Activated CD8-positive, alpha-beta memory T cell treated with anti-CD3 and anti-CD28 coated beads, Interleukin-2, amount 50 U/mL, for 48 hours (primary cell): ENCODE data around the gene BSDC1.
A peak's percentile ranks its signal among the peaks of the same experiment; 100 is the strongest.
"Not testable (repeated sequence)": the region's sequence is repeated elsewhere in the genome, so short reads cannot be mapped to it uniquely, and the experiment has no call there.

Experiments used
- DNase-seq: peaks from one replicate; pipeline ENCODE4 v3.0.0-alpha.2; 2020

The BSDC1 gene

GRCh38 chr1:32394141-32394889 lies at the start of gene BSDC1:
TSS of gene BSDC1 (minus strand) at chr1:32394441. CDS start at chr1:32394414, 27 bp downstream.
- DNase-seq, result peak; percentile 97

- not testable (repeated sequence) for DNase-seq
These were observed 47.2 kb upstream of the BSDC1 start for GRCh38 chr1:32441467-32441866.

GRCh38 chr1:32438777-32439176 lies 44.5 kb upstream of the BSDC1 start:
- DNase-seq, result not testable (repeated sequence)

- no peak for DNase-seq
These were observed 43.9 kb upstream of the BSDC1 start for GRCh38 chr1:32438136-32438535.

GRCh38 chr1:32431736-32432400 lies 37.6 kb upstream of the BSDC1 start:
- no peak for DNase-seq

- DNase-seq, result no peak
These were observed 33.2 kb upstream of the BSDC1 start for GRCh38 chr1:32427264-32427963.

- no peak for DNase-seq
These were observed 32.4 kb upstream of the BSDC1 start for GRCh38 chr1:32426489-32427255.

- no peak for DNase-seq
These were observed 27.5 kb upstream of the BSDC1 start for GRCh38 chr1:32421775-32422174.

GRCh38 chr1:32414186-32414886 lies 20.1 kb upstream of the BSDC1 start:
- DNase-seq, result no peak

GRCh38 chr1:32413507-32414185 lies 19.4 kb upstream of the BSDC1 start:
- DNase-seq, result peak; percentile 77

GRCh38 chr1:32411261-32411660 lies 17.0 kb upstream of the BSDC1 start:
- DNase-seq, result no peak

- DNase-seq, result no peak
These were observed 12.4 kb upstream of the BSDC1 start for GRCh38 chr1:32406629-32407111.

- no peak for DNase-seq
These were observed 11.6 kb upstream of the BSDC1 start for GRCh38 chr1:32405672-32406467.

- no peak for DNase-seq
These were observed 10.7 kb upstream of the BSDC1 start for GRCh38 chr1:32404946-32405345.

- DNase-seq, result peak; percentile 79
These were observed 6.8 kb upstream of the BSDC1 start for GRCh38 chr1:32400876-32401631.

GRCh38 chr1:32399843-32400242 lies 5.6 kb upstream of the BSDC1 start:
- no peak for DNase-seq

GRCh38 chr1:32398401-32398800 lies 4.2 kb upstream of the BSDC1 start:
- no peak for DNase-seq

GRCh38 chr1:32396524-32396923 lies 2.3 kb upstream of the BSDC1 start:
- not testable (repeated sequence) for DNase-seq

GRCh38 chr1:32394890-32395432 lies 720 bp upstream of the BSDC1 start:
- no peak for DNase-seq

GRCh38 chr1:32393832-32394140 lies 455 bp downstream of the BSDC1 start:
- peak; percentile 71 for DNase-seq
